ENCODE data around the gene POGLUT3. TPM values are rescaled to one million over a fixed set of nuclear protein-coding genes. Genes with fewer than 3 reads are reported as not detected.

POGLUT3 gene
- total RNA-seq (2022; extraction: Qiagen RNA extraction): 9.2 to 11.4 TPM (median 11.3 TPM) in 5 replicates

DNA sequence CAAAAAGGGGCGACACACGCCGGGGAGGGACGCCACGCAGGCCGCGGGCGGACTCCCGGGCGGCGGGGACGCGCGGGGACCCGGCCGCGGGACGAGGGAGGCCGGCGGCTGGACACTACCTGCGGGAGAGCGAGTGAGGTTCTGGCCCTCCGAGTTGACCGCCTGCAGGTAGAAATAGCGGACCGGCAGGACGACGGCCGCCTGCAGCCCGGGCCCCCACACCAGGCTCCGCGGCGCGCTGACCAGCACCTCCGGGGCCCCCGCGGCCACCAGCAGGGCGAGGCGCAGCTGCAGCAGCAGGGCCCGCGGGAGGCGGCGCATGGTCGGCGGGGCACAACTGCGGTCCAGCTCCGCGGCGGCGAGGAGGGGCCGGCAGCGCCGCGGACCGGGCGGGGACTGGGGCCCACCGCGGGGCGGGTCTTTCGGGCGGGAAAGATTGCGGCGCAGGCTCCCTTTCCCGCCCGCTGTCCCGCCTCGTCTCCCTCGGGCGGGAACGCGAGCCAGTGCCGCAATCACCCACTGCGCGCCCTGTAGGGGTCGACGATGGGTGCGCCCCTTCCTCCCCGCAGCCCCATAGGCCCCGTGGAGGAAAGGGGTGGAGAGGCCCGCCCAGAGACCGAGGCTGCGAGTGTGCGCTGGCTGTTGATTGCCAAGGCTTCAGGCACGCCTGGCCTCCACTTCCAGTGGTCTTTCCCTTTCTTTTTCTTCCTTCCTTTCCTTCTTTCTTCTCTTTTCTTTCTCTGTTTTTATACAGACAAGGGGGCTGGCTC is at the start of gene POGLUT3:
Gene POGLUT3 (minus strand): TSS at position 339 of the 770 bp plus-strand sequence. CDS start 18 bp downstream, at position 321.

DNA sequence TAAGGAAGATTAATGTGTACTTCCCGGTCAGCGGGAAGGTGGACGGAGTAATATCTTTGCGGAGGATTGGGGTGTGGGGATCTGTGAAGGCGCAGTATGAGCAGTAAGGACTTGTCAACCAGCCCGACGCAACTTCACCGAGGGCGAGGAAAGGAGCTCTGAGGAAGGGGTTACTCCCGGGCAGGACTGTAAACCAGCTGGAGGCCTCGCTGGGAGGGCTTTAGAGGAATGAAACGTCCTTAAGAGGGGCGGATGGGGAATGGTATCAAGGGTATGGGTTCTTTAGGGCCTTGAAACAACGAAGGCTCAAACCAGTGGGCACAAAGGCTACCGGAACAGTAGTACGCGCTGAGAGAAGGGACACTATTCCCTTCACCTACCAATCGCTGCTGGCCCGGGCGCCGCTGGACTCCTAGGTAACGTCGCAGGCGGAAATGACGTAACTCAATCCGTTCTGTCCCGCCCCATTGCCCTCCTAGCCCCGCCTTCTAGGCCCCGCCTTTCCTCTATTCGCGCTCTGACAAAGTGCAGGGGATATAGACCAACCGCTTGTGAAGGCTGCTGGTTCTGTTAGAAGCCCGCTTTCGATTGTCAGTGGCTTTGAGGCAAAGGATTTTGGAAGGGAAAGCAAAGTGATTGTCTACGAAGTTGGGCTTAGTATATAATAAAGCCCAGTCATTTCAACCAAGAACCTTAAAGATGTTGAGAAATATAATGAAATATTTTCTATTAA is 30.9 kb downstream of the POGLUT3 start, which contains the start of gene C11orf65:
Gene C11orf65 (minus strand): TSS at position 439 of the 733 bp plus-strand sequence. CDS start 5,970 bp downstream, outside the sequence.

Other genes with a start within 250 kb of the POGLUT3 start
- 0.50 to 0.87 TPM (median 0.57 TPM) in 3 of 5 replicates, not detected in the others for gene C11orf65, start 30.9 kb downstream of the POGLUT3 start, total RNA-seq (2022; extraction: Qiagen RNA extraction)
- gene EXPH5, start 95.4 kb upstream of the POGLUT3 start, total RNA-seq (2022; extraction: Qiagen RNA extraction): 0.01 to 0.05 TPM (median 0.03 TPM) in 5 replicates
- gene DDX10, start 166.7 kb upstream of the POGLUT3 start, total RNA-seq (2022; extraction: Qiagen RNA extraction): 35.4 to 51.1 TPM (median 42.1 TPM) in 5 replicates

All from A549 treated with Mapracorat at 1 μM for 4 hours (cell line).